Activated T-cell treated with anti-CD3 and anti-CD28 coated beads, Interleukin-2, amount 50 U/mL, for 4 hours (primary cell): ENCODE measurements around the gene CDKN2A. TPM values are rescaled to one million over a fixed set of nuclear protein-coding genes. Genes with fewer than 3 reads are reported as not detected.

Experiments
- ATAC-seq, 2 donors: fragments of 200-7000 bp; cut with Tn5 transposase; one replicate each; pipeline ENCODE4 v1.10.0; 2021
- DNase-seq: peaks from one replicate; pipeline ENCODE4 v3.0.0-alpha.2; 2020
- H3K27me3 Mint-ChIP-seq: one replicate; pipeline ENCODE4 v1.8.0; 2021; ENCODE audit warnings: low read depth, mixed read lengths
- H3K36me3 Mint-ChIP-seq: one replicate; pipeline ENCODE4 v1.8.0; 2022; ENCODE audit warnings: mixed read lengths; ENCODE audit not compliant: insufficient read depth
- H3K4me1 Mint-ChIP-seq: one replicate; pipeline ENCODE4 v1.8.0; 2021; ENCODE audit warnings: low read depth, mixed read lengths
- H3K4me3 Mint-ChIP-seq: one replicate; pipeline ENCODE4 v1.8.0; 2021; ENCODE audit warnings: mild to moderate bottlenecking, moderate library complexity, mixed read lengths
- H3K9me3 Mint-ChIP-seq: one replicate; pipeline ENCODE4 v1.8.0; 2021; ENCODE audit warnings: mixed read lengths
- total RNA-seq, 3 donors: library from RNA; stranded (reverse); gene quantifications; one replicate each; pipeline ENCODE4 v1.2.1, GENCODE V29; 2021

Gene CDKN2A
- total RNA-seq, 3 donors from 2014 or later: 1.2 to 2.7 (median 1.4) TPM

DNA sequence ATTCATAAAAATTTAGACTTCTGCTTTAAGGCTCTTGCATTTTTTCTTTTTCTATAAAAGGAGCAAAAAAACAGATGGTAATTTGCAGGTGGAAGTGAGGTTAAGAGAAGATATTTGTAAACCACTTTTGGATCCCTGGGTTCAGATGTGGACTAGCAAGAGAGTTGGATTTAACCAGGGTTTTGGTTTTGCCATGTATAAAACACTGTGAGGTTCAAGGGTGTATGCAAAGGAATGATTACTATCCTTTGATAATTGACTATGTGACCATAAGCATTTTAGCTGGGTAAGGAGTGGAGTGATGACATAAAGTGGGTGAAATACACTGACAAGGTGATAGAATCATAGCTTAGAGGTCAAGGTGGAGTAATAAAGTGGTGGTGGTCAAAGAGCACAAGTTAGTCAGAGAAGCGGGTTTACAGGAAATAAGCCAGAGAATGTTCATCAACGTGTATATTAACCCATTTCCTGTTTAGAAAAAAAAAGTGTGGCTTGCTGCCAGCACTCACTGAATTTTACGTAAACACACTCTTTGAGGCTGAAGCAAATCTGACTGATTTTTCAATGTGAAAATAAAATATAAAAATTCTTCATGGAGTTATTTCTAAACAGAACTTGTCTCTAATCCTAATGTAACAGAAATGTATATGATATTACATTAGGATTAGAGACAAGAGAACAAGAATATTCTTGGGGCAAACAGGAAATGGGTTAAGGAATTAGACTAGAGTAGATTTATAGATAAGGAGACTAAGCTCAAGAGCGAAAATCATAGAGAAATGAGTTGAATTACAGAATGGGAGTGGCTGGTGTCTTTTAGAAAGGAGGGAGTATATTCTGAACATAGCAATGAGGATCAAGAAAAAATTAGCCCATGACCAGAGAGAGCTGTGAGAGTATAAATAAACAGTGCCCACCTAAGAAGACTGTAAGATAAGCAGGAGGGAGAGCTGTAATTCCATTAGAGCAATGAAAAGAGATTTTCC lies 74.5 kb downstream of the CDKN2A start:
- DNase-seq (no peak), ATAC-seq (peak; percentile 43 to 52)

More for the DNA sequence above, 74.5 kb downstream of the CDKN2A start:
- Mint-ChIP-seq H3K36me3 (peaks cover 4% of the 10 kb centered on the region), H3K4me1 (peaks cover 26% of the 10 kb centered on the region), H3K9me3 (peaks cover 38% of the 10 kb centered on the region), H3K27me3 (no peaks in the 10 kb centered on the region), H3K4me3 (peak overlapping the region; percentile 52)

Other genes starting within 250 kb of the CDKN2A start
- 10 to 100 TPM; 73.2 to 78.1 (median 76.3) TPM for gene MTAP, start 191.8 kb downstream of the CDKN2A start, total RNA-seq
- under 1 TPM in 1 of 3 donors, not detected in 2; 0.60 TPM for gene CDKN2B-AS1, start 399 bp upstream of the CDKN2A start, total RNA-seq
- under 1 TPM in 2 of 3 donors, not detected in 1; 0.16 to 0.40 TPM for gene CDKN2B, start 14.9 kb upstream of the CDKN2A start, total RNA-seq